ENCODE data around the gene PTPRD.

The PTPRD gene

GRCh38 chr9:8779478-8779877 is 1833.3 kb downstream of the PTPRD start:
- no peak for DNase-seq (ENCODE audit: low read depth in 2 of 2)

DNA sequence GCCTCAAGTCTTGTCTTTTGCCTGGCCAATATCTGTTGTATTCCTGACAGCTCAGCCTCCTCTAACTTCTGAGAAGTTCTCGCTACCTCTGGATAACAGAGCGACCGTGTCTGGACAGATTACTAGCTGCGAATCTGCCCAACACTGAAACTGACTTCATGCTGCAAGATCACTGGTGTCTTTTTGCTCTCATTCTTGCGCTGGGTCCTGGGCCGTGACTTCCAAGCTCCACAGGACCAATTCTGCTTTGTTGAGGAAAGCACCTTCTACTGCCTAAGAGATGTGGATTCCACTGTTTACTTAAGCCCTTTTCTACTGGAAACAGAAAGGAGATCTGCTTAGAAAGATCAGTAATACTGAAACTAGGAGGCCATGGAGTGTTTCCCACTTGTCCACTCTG is 1834.4 kb downstream of the PTPRD start:
- peak in 1 of 2 donors; percentile 0 for DNase-seq (ENCODE audit: low read depth in 2 of 2)

DNA sequence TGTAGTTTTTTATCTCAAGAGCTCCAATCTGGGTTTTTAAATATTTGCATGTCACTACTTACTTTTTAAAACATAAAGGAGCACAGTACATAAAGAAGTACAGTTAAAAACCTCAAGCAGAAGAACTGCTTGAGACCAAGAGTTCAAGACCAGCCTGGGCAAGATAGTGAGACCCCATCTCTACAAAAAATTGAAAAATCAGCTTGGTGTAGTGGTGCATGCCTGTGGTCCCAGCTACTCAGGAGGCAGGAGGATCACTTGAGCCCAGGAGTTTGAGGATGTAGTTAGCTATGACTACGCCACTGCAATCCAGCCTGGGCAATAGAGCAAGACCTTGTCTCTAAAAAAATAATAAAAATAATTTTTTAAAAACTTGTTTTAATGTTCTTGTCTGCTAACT is 1840.5 kb downstream of the PTPRD start:
- no peak for DNase-seq (ENCODE audit: low read depth in 2 of 2)

- no peak for DNase-seq (ENCODE audit: low read depth in 2 of 2)
These were observed 1843.6 kb downstream of the PTPRD start for GRCh38 chr9:8769153-8769552.

- no peak for DNase-seq (ENCODE audit: low read depth in 2 of 2)
These were observed 1846.7 kb downstream of the PTPRD start for GRCh38 chr9:8766096-8766495.

GRCh38 chr9:8764051-8764450 is 1848.8 kb downstream of the PTPRD start:
- DNase-seq (ENCODE audit: low read depth in 2 of 2): no peak

DNA sequence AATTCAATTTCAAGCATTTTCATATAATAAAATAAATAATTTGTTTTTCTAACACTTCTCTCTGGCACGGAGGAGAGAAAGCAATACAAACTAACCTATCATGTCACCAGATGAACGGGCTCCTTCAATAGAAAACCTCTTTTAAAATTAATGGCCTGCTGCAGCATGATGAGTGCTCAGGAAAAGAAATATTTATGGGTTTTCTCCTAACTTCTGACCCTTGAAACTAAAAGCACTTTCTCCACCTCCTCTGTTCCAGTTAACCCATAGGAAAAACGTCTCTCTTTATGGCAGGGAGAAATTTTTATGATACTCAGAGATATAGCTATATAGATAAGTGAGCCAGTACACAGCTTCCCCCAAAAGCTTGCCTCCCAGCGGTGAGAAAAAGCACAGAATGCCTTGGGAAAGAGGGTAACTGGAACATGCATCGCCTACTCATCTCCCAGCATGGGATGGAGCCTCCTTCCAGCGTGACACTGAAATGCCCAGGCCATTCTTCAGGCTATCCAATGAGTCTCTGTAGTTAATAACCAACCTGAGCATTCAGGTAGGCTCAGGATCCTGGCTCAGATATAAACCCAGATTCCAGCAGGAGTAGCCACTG is 1850.2 kb downstream of the PTPRD start:
- DNase-seq (ENCODE audit: low read depth in 2 of 2): no peak

- DNase-seq (ENCODE audit: low read depth in 2 of 2): no peak
These were observed 1852.6 kb downstream of the PTPRD start for GRCh38 chr9:8760000-8760767.

- DNase-seq (ENCODE audit: low read depth in 2 of 2): no peak
These were observed 1854.9 kb downstream of the PTPRD start for GRCh38 chr9:8757881-8758280.

DNA sequence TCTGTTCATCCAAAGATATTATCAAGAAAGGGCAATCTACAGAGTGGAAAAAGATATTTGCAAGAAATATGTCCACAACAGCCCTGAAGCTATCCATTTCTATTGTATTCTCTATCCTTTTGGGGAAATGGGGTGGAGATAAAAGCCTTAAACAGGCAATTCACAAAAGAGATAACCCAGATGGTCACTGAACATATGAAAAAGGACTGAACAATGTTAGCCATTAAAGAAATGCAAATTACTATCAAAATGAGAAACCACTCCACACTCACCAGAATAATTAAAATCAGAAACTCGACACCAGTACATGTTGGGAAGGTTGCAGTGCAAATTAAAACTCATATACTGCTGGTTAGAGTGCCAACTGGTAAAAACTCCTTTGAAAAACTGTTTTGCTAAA is 1858.1 kb downstream of the PTPRD start:
- no peak for DNase-seq (ENCODE audit: low read depth in 2 of 2)

GRCh38 chr9:8751406-8751930 is 1861.3 kb downstream of the PTPRD start:
- DNase-seq (ENCODE audit: low read depth in 2 of 2): no peak

- no peak for DNase-seq (ENCODE audit: low read depth in 2 of 2)
These were observed 1862.2 kb downstream of the PTPRD start for GRCh38 chr9:8750639-8751051.

DNA sequence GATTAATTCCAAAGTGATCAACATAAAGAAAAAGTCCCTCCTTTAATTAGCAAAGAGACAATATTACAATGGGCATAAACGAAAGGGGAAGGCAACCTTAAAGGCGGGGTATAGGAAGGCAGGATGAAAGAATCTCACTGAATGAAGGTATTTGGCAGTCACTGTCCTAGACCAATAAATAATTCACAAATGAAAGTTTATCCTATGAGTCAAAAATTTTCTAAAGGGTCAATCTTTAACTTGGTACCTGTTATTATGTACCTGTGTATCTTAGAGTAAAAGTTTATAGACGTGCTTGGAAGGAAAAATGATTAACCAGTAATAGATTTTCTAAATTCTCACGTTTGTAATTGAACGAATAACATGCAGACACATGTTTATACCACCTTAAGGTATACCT is 1867.5 kb downstream of the PTPRD start:
- no peak for DNase-seq (ENCODE audit: low read depth in 2 of 2)

GRCh38 chr9:8738945-8739344 is 1873.9 kb downstream of the PTPRD start:
- no peak for DNase-seq (ENCODE audit: low read depth in 2 of 2)

DNA sequence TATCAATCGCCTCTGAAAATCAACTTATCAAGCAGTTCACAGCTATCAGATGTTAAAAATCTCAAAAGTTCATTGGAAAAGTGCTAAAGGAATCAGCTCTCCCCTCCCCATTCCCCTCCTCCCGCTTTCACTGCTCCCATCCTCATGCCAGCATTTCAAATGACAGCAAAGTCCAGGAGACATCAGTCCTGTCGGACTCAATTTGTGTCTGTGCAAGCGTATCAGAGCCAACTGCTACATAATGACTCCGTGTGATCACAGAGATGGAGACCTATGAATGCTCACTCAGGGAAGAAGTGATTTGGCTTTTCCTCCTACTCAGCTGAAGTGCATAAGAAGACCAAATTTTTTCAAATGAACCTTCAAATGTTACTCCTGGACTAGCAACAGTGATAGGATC is 1876.0 kb downstream of the PTPRD start:
- no peak for DNase-seq (ENCODE audit: low read depth in 2 of 2)

DNA sequence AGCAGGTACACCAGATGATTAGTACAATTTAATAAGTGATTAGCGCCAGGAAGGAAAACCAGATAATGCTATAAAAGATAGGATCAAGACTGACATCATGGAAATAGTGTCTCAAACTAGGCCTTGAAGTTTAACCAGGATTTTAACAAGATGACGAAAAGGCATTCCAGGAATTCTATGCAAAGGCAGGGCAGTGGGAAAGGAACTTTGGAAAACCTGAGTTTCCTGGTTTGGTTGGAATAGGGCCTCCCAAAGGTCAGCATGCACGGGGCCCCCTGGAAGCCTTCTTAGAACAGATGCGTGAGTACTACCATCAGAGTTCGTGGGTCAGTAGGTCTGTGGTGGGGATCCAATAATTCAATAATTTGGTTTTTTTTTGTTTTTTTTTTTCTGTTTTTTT is 1878.0 kb downstream of the PTPRD start:
- DNase-seq (ENCODE audit: low read depth in 2 of 2): no peak

- DNase-seq (ENCODE audit: low read depth in 2 of 2): no peak
These were observed 1879.5 kb downstream of the PTPRD start for GRCh38 chr9:8733131-8733954.

DNA sequence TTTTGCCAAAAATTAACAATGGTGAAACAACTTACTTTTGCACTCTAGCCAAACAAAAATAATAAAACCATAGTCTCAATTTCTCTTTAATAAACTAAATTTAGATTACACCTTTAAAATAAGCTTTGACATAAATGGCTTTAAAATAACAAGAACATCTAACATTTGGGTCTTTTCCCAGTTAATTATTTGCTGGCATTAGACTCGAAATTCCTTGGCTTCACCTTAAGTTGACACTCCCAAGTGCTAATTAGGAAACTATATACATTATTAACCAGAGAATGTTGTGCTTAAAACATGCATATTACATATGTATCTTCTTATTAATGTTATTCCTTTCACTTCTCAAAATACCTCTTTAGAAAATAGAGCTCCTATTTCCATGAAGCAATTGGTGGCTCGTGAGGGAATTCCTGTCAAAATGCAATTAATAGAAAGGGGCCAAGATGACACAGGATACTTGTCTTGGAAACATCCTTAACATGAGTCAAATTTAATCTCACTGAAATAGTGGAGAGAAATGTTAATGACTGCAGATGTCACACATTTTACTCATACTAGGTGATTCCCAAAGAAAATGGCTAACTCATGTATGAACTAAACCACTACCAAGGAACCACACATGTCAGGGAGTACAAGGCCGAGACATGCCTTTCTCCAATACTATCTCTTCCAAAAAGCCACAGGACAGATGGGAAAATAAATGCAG is 1880.3 kb downstream of the PTPRD start:
- no peak for DNase-seq (ENCODE audit: low read depth in 2 of 2)

GRCh38 chr9:8730618-8731017 is 1882.2 kb downstream of the PTPRD start:
- no peak for DNase-seq (ENCODE audit: low read depth in 2 of 2)

- no peak for DNase-seq (ENCODE audit: low read depth in 2 of 2)
These were observed 1883.9 kb downstream of the PTPRD start for GRCh38 chr9:8728910-8729309.

GRCh38 chr9:8727191-8727590 is 1885.6 kb downstream of the PTPRD start:
- DNase-seq (ENCODE audit: low read depth in 2 of 2): no peak

DNA sequence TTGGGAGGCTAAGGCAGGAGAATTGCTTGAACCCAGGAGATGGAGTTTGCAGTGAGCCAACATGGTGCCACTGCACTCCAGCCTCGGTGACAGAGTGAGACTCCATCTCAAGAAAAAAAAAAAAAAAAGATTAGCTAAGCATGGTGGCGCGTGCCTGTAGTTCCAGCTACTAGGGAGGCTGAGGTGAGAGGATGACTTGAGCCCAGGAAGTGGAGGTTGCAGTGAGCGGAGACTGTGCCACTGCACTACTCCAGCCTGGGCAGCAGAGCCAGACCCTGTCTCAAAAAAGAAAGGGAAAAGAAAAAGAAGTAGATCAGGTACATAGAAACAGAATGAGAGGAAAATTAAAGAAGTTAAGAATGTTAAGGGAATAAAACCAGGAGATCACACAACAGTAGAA is 1886.1 kb downstream of the PTPRD start:
- no peak for DNase-seq (ENCODE audit: low read depth in 2 of 2)

All from activated CD8-positive, alpha-beta memory T cell treated with anti-CD3 and anti-CD28 coated beads for 4 hours (primary cell).